ENCODE results near the gene LEUTX.

The LEUTX gene

DNA sequence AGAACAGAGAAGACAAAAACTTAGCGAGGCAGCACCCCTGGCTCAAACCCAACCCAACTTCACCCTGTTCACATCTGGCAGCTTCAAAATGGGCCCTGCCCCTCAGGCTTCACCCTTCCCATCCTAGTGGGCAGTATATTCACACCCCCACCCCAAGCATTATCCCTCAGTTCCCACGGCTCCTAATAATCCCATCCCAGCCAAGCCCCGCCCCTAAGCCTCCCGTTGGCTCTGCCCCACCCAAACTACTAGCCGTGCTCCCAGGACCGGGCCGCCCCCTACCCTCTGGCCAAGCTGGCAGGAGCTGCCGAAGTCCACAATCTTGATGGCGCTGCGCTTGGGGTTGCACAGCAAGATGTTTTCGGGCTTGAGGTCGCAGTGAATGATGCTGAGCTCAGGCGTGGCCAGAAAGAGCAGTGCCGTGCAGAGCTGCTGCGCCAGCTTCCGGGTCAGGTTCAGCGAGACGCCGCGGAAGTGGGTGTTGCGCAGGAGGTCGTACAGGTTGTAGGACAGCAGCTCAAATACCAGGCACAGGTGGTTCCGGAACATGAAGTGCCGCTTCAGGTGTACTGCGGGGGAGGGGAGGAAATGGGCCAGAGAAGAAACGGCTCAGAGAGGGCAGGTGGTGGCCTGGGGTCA lies 49.5 kb downstream of the LEUTX start:
- H3K4me3 ChIP-seq (ENCODE audit: low read depth, low read length), result no peak overlapping the region
- no peaks in the 10 kb centered on the region for H3K9me3 ChIP-seq
- H3K4me1 ChIP-seq, result peaks cover 11% of the 10 kb centered on the region
- peaks cover 46% of the 10 kb centered on the region for H3K36me3 ChIP-seq
- TF ChIP-seq, protein P1, sequence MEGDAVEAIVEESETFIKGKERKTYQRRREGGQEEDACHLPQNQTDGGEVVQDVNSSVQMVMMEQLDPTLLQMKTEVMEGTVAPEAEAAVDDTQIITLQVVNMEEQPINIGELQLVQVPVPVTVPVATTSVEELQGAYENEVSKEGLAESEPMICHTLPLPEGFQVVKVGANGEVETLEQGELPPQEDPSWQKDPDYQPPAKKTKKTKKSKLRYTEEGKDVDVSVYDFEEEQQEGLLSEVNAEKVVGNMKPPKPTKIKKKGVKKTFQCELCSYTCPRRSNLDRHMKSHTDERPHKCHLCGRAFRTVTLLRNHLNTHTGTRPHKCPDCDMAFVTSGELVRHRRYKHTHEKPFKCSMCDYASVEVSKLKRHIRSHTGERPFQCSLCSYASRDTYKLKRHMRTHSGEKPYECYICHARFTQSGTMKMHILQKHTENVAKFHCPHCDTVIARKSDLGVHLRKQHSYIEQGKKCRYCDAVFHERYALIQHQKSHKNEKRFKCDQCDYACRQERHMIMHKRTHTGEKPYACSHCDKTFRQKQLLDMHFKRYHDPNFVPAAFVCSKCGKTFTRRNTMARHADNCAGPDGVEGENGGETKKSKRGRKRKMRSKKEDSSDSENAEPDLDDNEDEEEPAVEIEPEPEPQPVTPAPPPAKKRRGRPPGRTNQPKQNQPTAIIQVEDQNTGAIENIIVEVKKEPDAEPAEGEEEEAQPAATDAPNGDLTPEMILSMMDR (IDR thresholded peaks at IDR 0.05; ENCODE audit: low read depth, low read length), result no peak
- DNase-seq, result no peak
- H3K27me3 ChIP-seq, result no peaks in the 10 kb centered on the region

GRCh38 chr19:39828654-39829032 lies 50.0 kb downstream of the LEUTX start:
- Histone ChIP-seq H3K4me3 (ENCODE audit: low read depth, low read length) (no peak overlapping the region), H3K36me3 (peaks cover 46% of the 10 kb centered on the region), H3K27me3 (no peaks in the 10 kb centered on the region), H3K9me3 (no peaks in the 10 kb centered on the region), H3K4me1 (peaks cover 11% of the 10 kb centered on the region)
- DNase-seq, result no peak
- TF ChIP-seq, protein P1 (IDR thresholded peaks at IDR 0.05; ENCODE audit: low read depth, low read length), result no peak

GRCh38 chr19:39829702-39830275 lies 51.1 kb downstream of the LEUTX start:
- TF ChIP-seq, protein P1 (IDR thresholded peaks at IDR 0.05; ENCODE audit: low read depth, low read length), result no peak
- no peak for DNase-seq
- Histone ChIP-seq H3K9me3 (no peaks in the 10 kb centered on the region), H3K36me3 (peaks cover 54% of the 10 kb centered on the region), H3K4me1 (peaks cover 14% of the 10 kb centered on the region), H3K4me3 (ENCODE audit: low read depth, low read length) (no peak overlapping the region), H3K27me3 (no peaks in the 10 kb centered on the region)

DNA sequence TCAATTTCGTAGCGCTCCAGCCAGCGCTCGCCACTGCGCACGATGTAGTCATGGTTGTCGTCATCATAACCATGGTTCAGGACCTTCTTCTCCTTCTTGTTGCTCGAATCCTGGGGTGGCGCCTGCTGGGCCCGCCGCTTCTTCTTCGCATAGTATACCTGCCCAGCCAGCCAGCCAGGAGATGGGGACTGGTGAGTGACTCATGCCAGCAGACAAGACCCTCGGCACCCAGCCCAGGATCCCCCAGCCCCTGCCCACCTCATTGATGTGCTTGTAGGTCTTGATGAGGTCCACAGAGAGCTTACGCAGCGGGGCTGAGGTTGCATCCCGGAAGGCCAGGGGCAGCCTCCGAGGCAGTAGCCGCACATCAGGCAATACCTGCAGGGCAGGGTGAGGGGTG lies 51.8 kb downstream of the LEUTX start:
- no peaks in the 10 kb centered on the region for H3K9me3 ChIP-seq
- peaks cover 58% of the 10 kb centered on the region for H3K36me3 ChIP-seq
- DNase-seq, result no peak

DNA sequence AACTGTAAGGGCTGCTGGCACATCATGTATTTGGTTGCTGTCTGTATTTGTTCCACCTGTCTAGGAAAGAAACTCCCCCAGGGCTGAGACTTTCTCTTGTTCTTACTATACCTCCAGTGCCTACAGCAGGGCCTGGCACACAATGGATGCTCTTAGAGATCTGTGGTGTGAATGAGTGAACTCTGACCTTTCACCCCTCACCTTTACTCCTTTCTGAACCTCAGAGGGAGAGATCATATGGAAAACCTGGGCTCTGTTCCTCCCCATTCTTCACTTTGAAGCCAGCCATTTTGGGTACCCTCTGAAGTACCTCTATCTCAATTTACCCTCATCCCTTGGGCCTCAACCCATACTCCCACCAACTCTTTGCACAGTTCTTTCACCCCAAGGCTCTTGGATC lies 52.2 kb downstream of the LEUTX start:
- peaks cover 11% of the 10 kb centered on the region for H3K4me1 ChIP-seq
- H3K36me3 ChIP-seq, result peaks cover 58% of the 10 kb centered on the region
- no peak for DNase-seq
- TF ChIP-seq, protein P1 (IDR thresholded peaks at IDR 0.05; ENCODE audit: low read depth, low read length), result no peak
- no peaks in the 10 kb centered on the region for H3K27me3 ChIP-seq
- H3K9me3 ChIP-seq, result no peaks in the 10 kb centered on the region
- H3K4me3 ChIP-seq (ENCODE audit: low read depth, low read length), result no peak overlapping the region

More for the DNA sequence above, 51.8 kb downstream of the LEUTX start:
- Histone ChIP-seq H3K4me1 (peaks cover 11% of the 10 kb centered on the region), H3K4me3 (ENCODE audit: low read depth, low read length) (no peak overlapping the region), H3K27me3 (no peaks in the 10 kb centered on the region)
- TF ChIP-seq, protein P1 (IDR thresholded peaks at IDR 0.05; ENCODE audit: low read depth, low read length), result no peak

DNA sequence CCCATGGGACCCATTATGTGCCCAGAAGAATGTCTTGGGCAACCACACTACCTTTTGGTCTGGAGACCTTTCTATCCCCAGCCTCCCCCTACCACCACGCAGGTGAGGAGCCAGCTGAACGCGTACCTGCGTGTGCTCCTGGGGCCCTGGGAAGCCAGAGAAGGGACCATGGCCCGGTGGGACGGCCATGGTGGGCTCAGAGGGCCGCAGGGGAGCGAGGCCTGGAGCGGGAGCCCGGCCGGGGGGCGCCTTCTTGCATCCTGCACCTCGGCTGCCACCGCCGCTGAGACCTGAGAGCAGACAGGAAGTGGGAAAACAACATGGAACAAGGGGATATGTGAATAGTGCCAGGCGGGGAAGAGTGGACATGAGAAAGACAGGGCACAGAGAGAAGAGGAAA lies 53.0 kb downstream of the LEUTX start:
- peaks cover 11% of the 10 kb centered on the region for H3K4me1 ChIP-seq
- no peak overlapping the region for H3K4me3 ChIP-seq (ENCODE audit: low read depth, low read length)
- no peak for DNase-seq
- peaks cover 62% of the 10 kb centered on the region for H3K36me3 ChIP-seq
- TF ChIP-seq, protein P1 (IDR thresholded peaks at IDR 0.05; ENCODE audit: low read depth, low read length), result no peak
- H3K9me3 ChIP-seq, result no peaks in the 10 kb centered on the region
- no peaks in the 10 kb centered on the region for H3K27me3 ChIP-seq

Data from BE2C (cell line).